GM10266 (cell line): ENCODE data around the gene HOXB3.

Experiments
- DNase-seq: peaks from one replicate; pipeline ENCODE4 v3.0.0; 2012; ENCODE audit errors: extremely low spot score
- CTCF ChIP-seq: IDR thresholded peaks from 2 replicates; pipeline ENCODE4 v1.5.1; 2012; ENCODE audit warnings: mild to moderate bottlenecking, low read depth; ENCODE audit not compliant: control insufficient read depth, insufficient read depth; ENCODE audit errors: missing control alignments

HOXB3 gene

GRCh38 chr17:48548523-48549280 is 41.3 kb downstream of the HOXB3 start:
- TF ChIP-seq CTCF = no peak
- DNase-seq = no peak

GRCh38 chr17:48547808-48548522 is 42.1 kb downstream of the HOXB3 start:
- DNase-seq = no peak
- no peak for TF ChIP-seq CTCF

- DNase-seq = no peak
- no peak for TF ChIP-seq CTCF
Observed at GRCh38 chr17:48546924-48547807, 42.9 kb downstream of the HOXB3 start.

GRCh38 chr17:48546137-48546923 is 43.7 kb downstream of the HOXB3 start:
- no peak for DNase-seq
- no peak for TF ChIP-seq CTCF

- TF ChIP-seq CTCF = no peak
- no peak for DNase-seq
Observed at GRCh38 chr17:48545539-48545938, 44.5 kb downstream of the HOXB3 start.

GRCh38 chr17:48545022-48545375 is 45.0 kb downstream of the HOXB3 start, which contains the start of gene HOXB2:
Gene HOXB2 (minus strand): TSS chr17:48545109. CDS start chr17:48544911, 198 bp downstream.
- TF ChIP-seq CTCF = no peak
- no peak for DNase-seq
